Lower leg skin (tissue), 4 donors: ENCODE data around the gene TMEM125. TPM values are rescaled to one million over a fixed set of nuclear protein-coding genes. Genes with fewer than 3 reads are reported as not detected.

ENCODE experiments used
- DNase-seq, 2 donors: peaks; one replicate each; pipeline ENCODE4 v3.0.0-alpha.2; 2019; ENCODE audit warnings: low spot score in 2 of 2
- H3K4me3 ChIP-seq: fragments of 200-600 bp; sonication (generic); 2 replicates; pipeline ENCODE4 v1.5.1; 2017; ENCODE audit warnings: mild to moderate bottlenecking, low read depth; ENCODE audit not compliant: poor library complexity, severe bottlenecking
- CTCF ChIP-seq, 3 donors: fragments of 450-650 bp; IDR thresholded peaks; one replicate each; pipeline ENCODE4 v1.5.1; 2016; ENCODE audit warnings: antibody characterized with exemption in 3 of 3, mild to moderate bottlenecking in 3 of 3, moderate library complexity in 2 of 3
- POLR2A ChIP-seq, 2 donors: fragments of 450-650 bp; IDR thresholded peaks; one replicate each; pipeline ENCODE4 v1.6.1; 2016 to 2017; ENCODE audit warnings: antibody characterized with exemption in 2 of 2, mild to moderate bottlenecking in 1 of 2, moderate library complexity in 1 of 2
- WGBS, 2 donors: methylation state at CpG; one replicate each; pipeline ENCODE4 v1.1.5; 2018; 5-methylcytosine and 5-hydroxymethylcytosine counted together
- intact Hi-C: fragments of 100-400 bp; cut with DNase I; formaldehyde crosslinking; loops from one replicate; pipeline ENCODE4 v1.15.0; 2023; ENCODE audit warnings: low total_unique reads
- total RNA-seq, 4 donors: library from RNA; depleted of rRNA; stranded (reverse); fragments of >200 nt; gene quantifications; one replicate each; pipeline ENCODE4 v1.1.0, GENCODE V29; 2016

Gene TMEM125
- total RNA-seq, 4 donors from 2014 or later: 13.6 to 34.5 (median 19.0) TPM

- TF ChIP-seq CTCF (IDR thresholded peaks at IDR 0.05) (no peak), POLR2A (IDR thresholded peaks at IDR 0.05) (no peak)
- intact Hi-C loops: no loop called here
- no peak overlapping the region for H3K4me3 ChIP-seq
- WGBS, 2 donors: 92 to 93% methylated on average over 46 of the region's 46 CpGs
- DNase-seq: no peak
Measured at GRCh38 chr1:43304771-43305300, 35.1 kb downstream of the TMEM125 start.

GRCh38 chr1:43305461-43305860 lies 35.7 kb downstream of the TMEM125 start:
- DNase-seq: no peak
- H3K4me3 ChIP-seq: no peak overlapping the region
- TF ChIP-seq CTCF (IDR thresholded peaks at IDR 0.05) (no peak), POLR2A (IDR thresholded peaks at IDR 0.05) (no peak)
- 70 to 93% methylated on average over 3 of the region's 3 CpGs for WGBS, 2 donors
- intact Hi-C loops: no loop called here

GRCh38 chr1:43305926-43306687 lies 36.3 kb downstream of the TMEM125 start:
- DNase-seq: no peak
- 87 to 88% methylated on average over 6 of the region's 6 CpGs for WGBS, 2 donors
- intact Hi-C loops: no loop called here

GRCh38 chr1:43306688-43307457 lies 37.1 kb downstream of the TMEM125 start:
- H3K4me3 ChIP-seq: no peak overlapping the region
- intact Hi-C loops: no loop called here
- 83 to 87% methylated on average over 15 to 17 of the region's 17 CpGs for WGBS, 2 donors
- DNase-seq: no peak
- TF ChIP-seq POLR2A (IDR thresholded peaks at IDR 0.05): no peak

More at GRCh38 chr1:43305926-43306687, 36.3 kb downstream of the TMEM125 start:
- TF ChIP-seq CTCF (IDR thresholded peaks at IDR 0.05) (no peak), POLR2A (IDR thresholded peaks at IDR 0.05) (no peak)
- H3K4me3 ChIP-seq: no peak overlapping the region

- TF ChIP-seq CTCF (IDR thresholded peaks at IDR 0.05) (no peak), POLR2A (IDR thresholded peaks at IDR 0.05) (no peak)
- intact Hi-C loops: no loop called here
- no peak for DNase-seq
- WGBS, 2 donors: 88 to 95% methylated on average over 8 of the region's 9 CpGs
- H3K4me3 ChIP-seq: no peak overlapping the region
Measured at GRCh38 chr1:43307458-43308158, 37.8 kb downstream of the TMEM125 start.
